K562 (cell line): ENCODE data around the gene EEF1A2. TPM values are rescaled to one million over a fixed set of nuclear protein-coding genes. Genes with fewer than 3 reads are reported as not detected.

ENCODE experiments used
- ARID4B ChIP-seq: sonication (generic); formaldehyde crosslinking; IDR thresholded peaks from 2 replicates; pipeline ENCODE4 v1.8.0; 2022; ENCODE audit warnings: mild to moderate bottlenecking, missing genetic modification reagents
- CBFA2T2 ChIP-seq: fragments of 450-650 bp; conservative IDR thresholded peaks from 2 replicates; pipeline ENCODE4 v1.6.1; 2017; ENCODE audit warnings: mild to moderate bottlenecking
- GTF2F1 ChIP-seq: IDR thresholded peaks from 2 replicates; pipeline ENCODE4 v1.6.1; 2011; ENCODE audit warnings: low read depth, low read length, improper control_type of control experiment
- HMGN3 ChIP-seq: IDR thresholded peaks from 2 replicates; pipeline ENCODE4 v1.6.1; 2011; ENCODE audit warnings: borderline replicate concordance, low read depth, mild to moderate bottlenecking, mixed read lengths, low read length; ENCODE audit not compliant: insufficient read length; ENCODE audit errors: extremely low read depth
- MBD1 ChIP-seq: fragments of 250-450 bp; sonication (Bioruptor Pico); IDR thresholded peaks from 2 replicates; pipeline ENCODE4 v1.8.0; 2022; ENCODE audit warnings: inconsistent platforms
- MTA1 ChIP-seq: fragments of 450-650 bp; IDR thresholded peaks from 2 replicates; pipeline ENCODE4 v1.6.1; 2017; ENCODE audit warnings: borderline replicate concordance
- PML ChIP-seq: IDR thresholded peaks from 2 replicates; pipeline ENCODE4 v1.6.1; 2012; ENCODE audit warnings: low read length, inconsistent platforms
- SNAPC5 ChIP-seq: fragments of 250-450 bp; sonication (Bioruptor Pico); IDR thresholded peaks from 2 replicates; pipeline ENCODE4 v1.8.0; 2021; ENCODE audit warnings: moderate library complexity, mild to moderate bottlenecking, inconsistent platforms
- ZFX ChIP-seq: sonication (generic); formaldehyde crosslinking; IDR thresholded peaks from 2 replicates; pipeline ENCODE4 v1.8.0; 2022; ENCODE audit warnings: mild to moderate bottlenecking, missing genetic modification reagents, moderate library complexity
- ZNF165 ChIP-seq: fragments of 250-450 bp; sonication (Bioruptor Pico); IDR thresholded peaks from 2 replicates; pipeline ENCODE4 v1.4.0; 2020; ENCODE audit warnings: borderline replicate concordance
- ZNF395 ChIP-seq: fragments of 200-800 bp; sonication (Bioruptor generic); IDR thresholded peaks from 2 replicates; pipeline ENCODE4 v1.6.1; 2017; ENCODE audit warnings: missing genetic modification characterization, missing compliant biosample characterization
- ZNF592 ChIP-seq: fragments of 450-650 bp; IDR thresholded peaks from 2 replicates; pipeline ENCODE4 v1.6.1; 2017; ENCODE audit warnings: antibody characterized with exemption, mild to moderate bottlenecking
- ZNF707 ChIP-seq: fragments of 250-450 bp; sonication (Bioruptor Pico); conservative IDR thresholded peaks from 2 replicates; pipeline ENCODE4 v1.8.0; 2022; ENCODE audit warnings: inconsistent platforms, mild to moderate bottlenecking, moderate library complexity
- ZNF740 ChIP-seq, 3 experiments: fragments of 200-800 bp in 1 of 3; sonication (Bioruptor generic) in 1 of 3; sonication (generic) in 1 of 3; formaldehyde crosslinking in 1 of 3; IDR thresholded peaks; 2 replicates each; pipeline versions ENCODE4 v1.6.1 to v1.8.0; 2016 to 2022; ENCODE audit warnings: mild to moderate bottlenecking in 2 of 3, missing compliant biosample characterization in 2 of 3, missing genetic modification characterization in 2 of 3, missing genetic modification reagents in 1 of 3
- polyA plus RNA-seq, 8 experiments: library from polyadenylated mRNA; depleted of rRNA in 4 of 8; stranded (reverse) in 5 of 8; unstranded in 3 of 8; fragments of >200 nt; fragmentation: Nextera tagmentation in 2 of 8; fragmentation: Illumina TruSeq in 1 of 8; extraction: Ambion mirVana in 2 of 8; extraction: Trizol in 1 of 8; gene quantifications; 2 replicates each; pipeline versions ENCODE4 v1.2.1 to v1.2.3, GENCODE V29; 2011 to 2014; ENCODE audit warnings: inconsistent platforms in 1 of 8, missing spikeins in 1 of 8
- total RNA-seq, 7 experiments: library from RNA; depleted of rRNA in 6 of 7; stranded (reverse); fragments of >200 nt in 6 of 7; fragmentation: Illumina TruSeq in 2 of 7; extraction: Trizol in 2 of 7; gene quantifications; 2 replicates each; pipeline versions ENCODE4 v1.2.1 to v1.2.3, GENCODE V29; 2011 to 2021; ENCODE audit warnings: low replicate concordance in 1 of 7

Gene EEF1A2
- total and polyA plus RNA-seq, 9 of the 15 experiments (the other 6 are each of a cell fraction or from before 2014, with no cell fraction given): 0.04 to 29.6 (median 11.5) TPM

GRCh38 chr20:63520504-63520933 lies 21.6 kb upstream of the EEF1A2 start, which contains the start of gene PPDPF (continued):
- 0 out of 2 replicates have a peak, but pooled peaks have one; percentile 19 for TF ChIP-seq ARID4B (CRISPR knock-in tag)
- TF ChIP-seq PML: peak; percentile 32; the same call in 1 of the 2 replicates
- no peak for TF ChIP-seq MBD1 (CRISPR knock-in tag)
- TF ChIP-seq ZNF707: no peak
- peak; percentile 65; the same call in 1 of the 2 replicates for TF ChIP-seq GTF2F1
- TF ChIP-seq HMGN3: no peak
- no peak for TF ChIP-seq SNAPC5 (CRISPR knock-in tag)
- no peak for TF ChIP-seq ZNF740 (CRISPR knock-in tag; IDR thresholded peaks at IDR 0.05)
- no peak for TF ChIP-seq ZNF740 (tag; IDR thresholded peaks at IDR 0.05)
- no peak for TF ChIP-seq ZNF592
- no peak for TF ChIP-seq MTA1
- TF ChIP-seq ZNF165 (CRISPR knock-in tag): no peak
- TF ChIP-seq CBFA2T2: no peak
- TF ChIP-seq ZNF395 (CRISPR knock-in tag): no peak
- TF ChIP-seq ZFX: peak; percentile 73
